SK-N-SH treated with all-trans-retinoic acid at 6 μM for 48 hours (cell line): ENCODE results near the gene PDLIM7.

Experiments
- BACH2 ChIP-seq: fragments of 250-450 bp; sonication (Bioruptor Pico); IDR thresholded peaks from 2 replicates; pipeline ENCODE4 v1.9.0; 2021; ENCODE audit warnings: mild to moderate bottlenecking, borderline replicate concordance
- CSDC2 ChIP-seq: fragments of 250-450 bp; sonication (Bioruptor Pico); IDR thresholded peaks from 2 replicates; pipeline ENCODE4 v1.5.0; 2020; ENCODE audit warnings: mild to moderate bottlenecking, moderate library complexity
- ESRRG ChIP-seq: fragments of 250-450 bp; sonication (Bioruptor Pico); IDR thresholded peaks from 2 replicates; pipeline ENCODE4 v1.6.1; 2021; ENCODE audit warnings: mild to moderate bottlenecking
- ZC3H10 ChIP-seq: fragments of 250-450 bp; sonication (Bioruptor Pico); IDR thresholded peaks from 2 replicates; pipeline ENCODE4 v1.5.1; 2021; ENCODE audit warnings: mild to moderate bottlenecking, moderate library complexity
- ZFP3 ChIP-seq: fragments of 250-450 bp; sonication (Bioruptor Pico); IDR thresholded peaks from 2 replicates; pipeline ENCODE4 v1.5.0; 2020; ENCODE audit warnings: mild to moderate bottlenecking, moderate library complexity
- ZFP30 ChIP-seq: fragments of 450-650 bp; formaldehyde crosslinking; IDR thresholded peaks from 2 replicates; pipeline ENCODE4 v1.5.0; 2022; ENCODE audit warnings: mild to moderate bottlenecking, moderate library complexity
- ZNF70 ChIP-seq: fragments of 450-650 bp; formaldehyde crosslinking; IDR thresholded peaks from 2 replicates; pipeline ENCODE4 v1.5.0; 2020; ENCODE audit warnings: mild to moderate bottlenecking, moderate library complexity
- TF ChIP-seq, protein P1 (sequence below): fragments of 250-450 bp; sonication (Bioruptor Pico); IDR thresholded peaks from 2 replicates; pipeline ENCODE4 v1.8.0; 2020; ENCODE audit warnings: mild to moderate bottlenecking, moderate library complexity, borderline replicate concordance
- TF ChIP-seq, protein P2 (sequence below): fragments of 250-450 bp; sonication (Bioruptor Pico); IDR thresholded peaks from 2 replicates; pipeline ENCODE4 v1.5.1; 2020; ENCODE audit warnings: low read depth, mild to moderate bottlenecking, moderate library complexity

DNA sequence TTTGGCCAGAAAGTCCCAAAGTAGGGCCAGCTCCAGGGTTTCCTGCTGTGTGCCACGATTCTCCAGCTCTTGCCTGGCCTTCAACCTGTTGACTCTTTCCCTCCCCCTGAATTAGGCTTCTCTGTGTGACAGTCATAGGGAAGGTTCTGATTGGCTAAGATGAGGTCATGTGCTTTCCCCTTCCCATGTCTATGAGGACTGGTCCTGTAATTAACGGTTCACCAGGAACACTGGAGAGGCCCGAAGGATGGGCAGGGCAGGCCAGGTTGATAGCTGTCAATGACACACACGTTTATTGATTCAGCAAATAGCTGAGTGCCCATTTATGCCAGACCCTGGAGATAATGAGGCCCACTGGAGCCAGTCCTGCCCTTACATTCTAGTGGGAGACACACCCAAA lies 59.8 kb downstream of the PDLIM7 start:
- TF ChIP-seq ZFP30 (CRISPR knock-in tag): no peak
- TF ChIP-seq ZNF70 (CRISPR knock-in tag): no peak
- TF ChIP-seq ZC3H10 (CRISPR knock-in tag): no peak
- no peak for TF ChIP-seq BACH2 (CRISPR knock-in tag)
- TF ChIP-seq, protein P1, sequence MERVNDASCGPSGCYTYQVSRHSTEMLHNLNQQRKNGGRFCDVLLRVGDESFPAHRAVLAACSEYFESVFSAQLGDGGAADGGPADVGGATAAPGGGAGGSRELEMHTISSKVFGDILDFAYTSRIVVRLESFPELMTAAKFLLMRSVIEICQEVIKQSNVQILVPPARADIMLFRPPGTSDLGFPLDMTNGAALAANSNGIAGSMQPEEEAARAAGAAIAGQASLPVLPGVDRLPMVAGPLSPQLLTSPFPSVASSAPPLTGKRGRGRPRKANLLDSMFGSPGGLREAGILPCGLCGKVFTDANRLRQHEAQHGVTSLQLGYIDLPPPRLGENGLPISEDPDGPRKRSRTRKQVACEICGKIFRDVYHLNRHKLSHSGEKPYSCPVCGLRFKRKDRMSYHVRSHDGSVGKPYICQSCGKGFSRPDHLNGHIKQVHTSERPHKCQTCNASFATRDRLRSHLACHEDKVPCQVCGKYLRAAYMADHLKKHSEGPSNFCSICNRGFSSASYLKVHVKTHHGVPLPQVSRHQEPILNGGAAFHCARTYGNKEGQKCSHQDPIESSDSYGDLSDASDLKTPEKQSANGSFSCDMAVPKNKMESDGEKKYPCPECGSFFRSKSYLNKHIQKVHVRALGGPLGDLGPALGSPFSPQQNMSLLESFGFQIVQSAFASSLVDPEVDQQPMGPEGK: no peak
- TF ChIP-seq, protein P2, sequence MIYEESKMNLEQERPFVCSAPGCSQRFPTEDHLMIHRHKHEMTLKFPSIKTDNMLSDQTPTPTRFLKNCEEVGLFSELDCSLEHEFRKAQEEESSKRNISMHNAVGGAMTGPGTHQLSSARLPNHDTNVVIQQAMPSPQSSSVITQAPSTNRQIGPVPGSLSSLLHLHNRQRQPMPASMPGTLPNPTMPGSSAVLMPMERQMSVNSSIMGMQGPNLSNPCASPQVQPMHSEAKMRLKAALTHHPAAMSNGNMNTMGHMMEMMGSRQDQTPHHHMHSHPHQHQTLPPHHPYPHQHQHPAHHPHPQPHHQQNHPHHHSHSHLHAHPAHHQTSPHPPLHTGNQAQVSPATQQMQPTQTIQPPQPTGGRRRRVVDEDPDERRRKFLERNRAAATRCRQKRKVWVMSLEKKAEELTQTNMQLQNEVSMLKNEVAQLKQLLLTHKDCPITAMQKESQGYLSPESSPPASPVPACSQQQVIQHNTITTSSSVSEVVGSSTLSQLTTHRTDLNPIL (CRISPR knock-in tag): no peak
- no peak for TF ChIP-seq ESRRG
- TF ChIP-seq CSDC2 (CRISPR knock-in tag): no peak
- TF ChIP-seq ZFP3 (CRISPR knock-in tag): no peak
